Activated T-cell treated with anti-CD3 and anti-CD28 coated beads, Interleukin-2, amount 50 U/mL, for 24 hours (primary cell): ENCODE measurements around the gene MMP2.

ENCODE experiments used
- DNase-seq: peaks from one replicate; pipeline ENCODE4 v3.0.0-alpha.2; 2020
- H3K27ac Mint-ChIP-seq: 2 replicates; pipeline ENCODE4 v1.8.0; 2020; ENCODE audit warnings: mild to moderate bottlenecking, mixed read lengths
- H3K27me3 Mint-ChIP-seq: 2 replicates; pipeline ENCODE4 v1.8.0; 2020; ENCODE audit warnings: mixed read lengths
- H3K36me3 Mint-ChIP-seq: 2 replicates; pipeline ENCODE4 v1.8.0; 2020; ENCODE audit warnings: low read depth, mixed read lengths
- H3K4me1 Mint-ChIP-seq: 2 replicates; pipeline ENCODE4 v1.8.0; 2020; ENCODE audit warnings: low read depth, mixed read lengths
- H3K4me3 Mint-ChIP-seq: 2 replicates; pipeline ENCODE4 v1.8.0; 2020; ENCODE audit warnings: mild to moderate bottlenecking, moderate library complexity, mixed read lengths
- H3K9me3 Mint-ChIP-seq: 2 replicates; pipeline ENCODE4 v1.8.0; 2020; ENCODE audit warnings: mixed read lengths

Gene MMP2

DNA sequence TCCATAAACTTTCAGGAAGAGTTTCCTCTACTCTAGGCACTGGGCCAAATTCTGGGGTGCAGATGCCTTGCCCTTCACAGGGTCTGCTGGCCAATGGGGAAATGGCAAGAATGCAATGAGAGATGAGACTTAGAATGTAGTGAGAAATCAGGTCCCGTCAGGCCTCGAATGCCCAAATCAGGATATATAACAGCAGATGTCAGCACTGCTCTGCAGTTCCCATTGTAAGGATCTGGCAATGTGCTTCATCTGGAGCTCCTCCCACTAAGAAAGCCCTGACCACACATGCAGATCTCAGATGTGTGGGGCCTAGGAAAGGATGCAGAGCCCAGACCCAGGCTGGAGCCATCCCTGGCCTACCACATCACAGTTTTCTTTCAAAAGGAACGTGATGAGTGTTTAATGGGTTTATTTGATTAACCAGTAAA, 16.0 kb downstream of the MMP2 start:
- Mint-ChIP-seq H3K27ac (no peak overlapping the region), H3K4me1 (peaks cover 8% of the 10 kb centered on the region), H3K27me3 (peaks cover 11% of the 10 kb centered on the region), H3K36me3 (no peaks in the 10 kb centered on the region), H3K9me3 (no peaks in the 10 kb centered on the region), H3K4me3 (no peak overlapping the region)
- DNase-seq: no peak

DNA sequence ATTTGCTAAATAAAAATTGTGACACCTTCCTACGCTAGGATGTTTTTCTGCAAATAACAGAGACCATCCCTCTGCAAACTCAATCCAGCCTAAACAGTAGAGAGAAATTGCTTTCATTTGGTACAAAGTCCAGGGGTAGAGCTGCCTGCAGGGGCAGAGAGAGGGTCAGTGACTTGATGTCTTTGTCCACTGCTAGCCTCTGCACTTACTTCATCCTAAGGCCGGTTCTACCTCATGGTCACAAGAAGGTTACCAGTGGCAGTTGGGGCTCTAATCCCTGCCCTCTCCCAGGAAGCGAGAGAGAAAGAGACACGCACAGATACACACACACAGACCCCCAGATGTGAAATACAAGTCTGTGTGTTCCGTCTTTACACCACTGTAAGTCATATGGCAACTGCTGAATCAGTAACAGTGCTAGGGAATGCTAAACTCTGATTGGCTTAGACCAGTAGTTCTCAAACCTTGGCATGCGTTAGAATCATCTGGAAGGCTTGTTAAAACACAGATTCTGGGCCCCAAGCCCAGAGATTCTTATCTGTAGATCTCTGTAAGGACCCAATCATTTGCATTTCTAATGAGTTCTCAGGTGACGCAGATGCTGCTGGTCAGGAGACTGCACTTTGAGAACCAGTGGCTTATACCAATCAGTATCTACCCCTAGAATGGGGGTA, 16.8 kb downstream of the MMP2 start:
- Mint-ChIP-seq H3K36me3 (no peaks in the 10 kb centered on the region), H3K27me3 (peaks cover 11% of the 10 kb centered on the region), H3K4me1 (peaks cover 10% of the 10 kb centered on the region), H3K27ac (no peak overlapping the region), H3K4me3 (no peak overlapping the region), H3K9me3 (no peaks in the 10 kb centered on the region)
- no peak for DNase-seq

DNA sequence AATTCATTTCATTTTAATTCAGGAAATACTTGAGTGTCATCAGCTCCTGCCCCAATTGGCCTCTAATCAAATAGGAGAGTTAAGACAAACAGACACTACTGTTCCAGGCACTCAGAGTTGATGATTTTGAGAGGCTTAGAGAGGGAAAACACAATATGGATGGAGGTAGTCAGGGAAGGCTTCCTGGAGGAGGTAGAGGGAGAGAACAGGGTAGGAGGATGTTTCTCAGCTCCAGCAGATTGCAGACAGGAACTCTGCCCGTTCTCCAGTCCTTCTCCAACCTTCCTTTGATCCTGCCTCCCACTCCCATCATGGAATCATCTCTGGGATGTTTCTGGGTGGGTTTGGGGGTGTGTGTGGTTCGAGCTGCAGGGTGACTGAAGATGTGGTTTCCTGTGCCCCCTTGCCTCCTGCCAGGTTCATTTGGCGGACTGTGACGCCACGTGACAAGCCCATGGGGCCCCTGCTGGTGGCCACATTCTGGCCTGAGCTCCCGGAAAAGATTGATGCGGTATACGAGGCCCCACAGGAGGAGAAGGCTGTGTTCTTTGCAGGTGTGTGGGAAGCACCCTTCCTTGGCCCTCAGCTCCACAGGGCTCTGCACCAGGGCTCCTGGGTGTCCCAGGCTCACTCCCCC, 17.6 kb downstream of the MMP2 start:
- H3K27me3 Mint-ChIP-seq: peaks cover 15% of the 10 kb centered on the region
- no peak overlapping the region for H3K4me3 Mint-ChIP-seq
- no peaks in the 10 kb centered on the region for H3K9me3 Mint-ChIP-seq
- peaks cover 10% of the 10 kb centered on the region for H3K4me1 Mint-ChIP-seq
- DNase-seq: no peak
- no peak overlapping the region for H3K27ac Mint-ChIP-seq
- H3K36me3 Mint-ChIP-seq: no peaks in the 10 kb centered on the region

GRCh38 chr16:55497558-55497957, 18.6 kb downstream of the MMP2 start:
- H3K4me1 Mint-ChIP-seq: peaks cover 10% of the 10 kb centered on the region
- no peaks in the 10 kb centered on the region for H3K36me3 Mint-ChIP-seq
- no peaks in the 10 kb centered on the region for H3K9me3 Mint-ChIP-seq
- H3K27ac Mint-ChIP-seq: no peak overlapping the region
- peaks cover 15% of the 10 kb centered on the region for H3K27me3 Mint-ChIP-seq
- H3K4me3 Mint-ChIP-seq: no peak overlapping the region
- DNase-seq: no peak

DNA sequence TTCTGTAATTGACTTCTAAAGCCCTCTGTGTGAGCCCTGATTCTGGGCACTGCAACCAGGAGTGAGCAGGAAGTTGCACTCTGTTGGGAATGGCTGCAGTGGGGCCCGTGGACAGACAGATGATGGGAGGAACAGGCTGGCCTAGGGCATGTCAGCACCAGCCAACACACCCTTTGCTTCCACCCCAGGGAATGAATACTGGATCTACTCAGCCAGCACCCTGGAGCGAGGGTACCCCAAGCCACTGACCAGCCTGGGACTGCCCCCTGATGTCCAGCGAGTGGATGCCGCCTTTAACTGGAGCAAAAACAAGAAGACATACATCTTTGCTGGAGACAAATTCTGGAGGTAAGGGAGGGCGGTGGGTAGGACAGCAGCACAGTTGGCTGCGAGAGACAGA, 19.1 kb downstream of the MMP2 start:
- DNase-seq: no peak
- no peaks in the 10 kb centered on the region for H3K9me3 Mint-ChIP-seq
- H3K36me3 Mint-ChIP-seq: no peaks in the 10 kb centered on the region
- peaks cover 15% of the 10 kb centered on the region for H3K27me3 Mint-ChIP-seq
- H3K4me3 Mint-ChIP-seq: no peak overlapping the region
- peaks cover 10% of the 10 kb centered on the region for H3K4me1 Mint-ChIP-seq
- H3K27ac Mint-ChIP-seq: no peak overlapping the region

- Mint-ChIP-seq H3K27ac (no peak overlapping the region), H3K27me3 (peaks cover 15% of the 10 kb centered on the region), H3K4me1 (peaks cover 10% of the 10 kb centered on the region), H3K36me3 (no peaks in the 10 kb centered on the region), H3K4me3 (no peak overlapping the region), H3K9me3 (no peaks in the 10 kb centered on the region)
- DNase-seq: no peak
Observed at GRCh38 chr16:55499281-55499680, 20.3 kb downstream of the MMP2 start.

- Mint-ChIP-seq H3K27me3 (peaks cover 15% of the 10 kb centered on the region), H3K27ac (no peak overlapping the region), H3K4me1 (peaks cover 10% of the 10 kb centered on the region), H3K4me3 (no peak overlapping the region), H3K36me3 (no peaks in the 10 kb centered on the region), H3K9me3 (no peaks in the 10 kb centered on the region)
- DNase-seq: no peak
Observed at GRCh38 chr16:55499951-55500529, 21.0 kb downstream of the MMP2 start.

DNA sequence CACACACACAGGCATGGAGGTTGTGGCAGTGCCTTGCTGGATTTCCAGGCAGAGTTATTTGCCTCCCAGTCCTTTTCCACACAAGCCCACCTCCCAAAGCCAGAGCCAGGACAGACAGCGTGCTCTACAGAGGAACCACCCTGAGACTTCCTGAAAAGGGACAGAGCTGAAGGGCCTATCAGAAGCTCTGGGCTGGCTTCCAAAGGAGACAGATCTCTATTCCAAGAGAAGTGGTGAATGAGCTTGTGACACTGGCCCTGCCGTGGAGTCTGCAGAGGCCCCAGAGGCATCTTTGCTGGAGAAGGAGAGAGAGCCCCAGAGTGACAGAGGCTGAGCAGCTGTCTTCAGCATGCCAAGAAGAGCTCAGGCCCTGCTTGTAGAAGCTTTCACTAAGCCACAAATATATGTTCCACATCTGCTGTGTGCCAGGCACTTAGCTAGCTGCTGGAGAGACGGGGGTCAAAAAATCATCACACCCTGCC, 21.6 kb downstream of the MMP2 start:
- H3K36me3 Mint-ChIP-seq: no peaks in the 10 kb centered on the region
- peaks cover 10% of the 10 kb centered on the region for H3K4me1 Mint-ChIP-seq
- H3K4me3 Mint-ChIP-seq: no peak overlapping the region
- H3K27ac Mint-ChIP-seq: no peak overlapping the region
- peaks cover 15% of the 10 kb centered on the region for H3K27me3 Mint-ChIP-seq
- no peaks in the 10 kb centered on the region for H3K9me3 Mint-ChIP-seq
- DNase-seq: no peak

GRCh38 chr16:55501549-55502322, 22.7 kb downstream of the MMP2 start:
- Mint-ChIP-seq H3K27ac (no peak overlapping the region), H3K9me3 (no peaks in the 10 kb centered on the region), H3K4me3 (no peak overlapping the region), H3K27me3 (peaks cover 19% of the 10 kb centered on the region), H3K36me3 (no peaks in the 10 kb centered on the region), H3K4me1 (peaks cover 10% of the 10 kb centered on the region)
- DNase-seq: no peak

GRCh38 chr16:55502801-55503366, 23.9 kb downstream of the MMP2 start:
- H3K9me3 Mint-ChIP-seq: no peaks in the 10 kb centered on the region
- H3K4me3 Mint-ChIP-seq: no peak overlapping the region
- no peaks in the 10 kb centered on the region for H3K36me3 Mint-ChIP-seq
- no peak for DNase-seq
- H3K27me3 Mint-ChIP-seq: peaks cover 26% of the 10 kb centered on the region
- H3K4me1 Mint-ChIP-seq: peaks cover 10% of the 10 kb centered on the region
- no peak overlapping the region for H3K27ac Mint-ChIP-seq

GRCh38 chr16:55503726-55504550, 24.9 kb downstream of the MMP2 start:
- peaks cover 13% of the 10 kb centered on the region for H3K4me1 Mint-ChIP-seq
- no peak overlapping the region for H3K4me3 Mint-ChIP-seq
- DNase-seq: no peak
- H3K36me3 Mint-ChIP-seq: no peaks in the 10 kb centered on the region
- no peak overlapping the region for H3K27ac Mint-ChIP-seq
- H3K9me3 Mint-ChIP-seq: no peaks in the 10 kb centered on the region
- H3K27me3 Mint-ChIP-seq: peaks cover 30% of the 10 kb centered on the region

DNA sequence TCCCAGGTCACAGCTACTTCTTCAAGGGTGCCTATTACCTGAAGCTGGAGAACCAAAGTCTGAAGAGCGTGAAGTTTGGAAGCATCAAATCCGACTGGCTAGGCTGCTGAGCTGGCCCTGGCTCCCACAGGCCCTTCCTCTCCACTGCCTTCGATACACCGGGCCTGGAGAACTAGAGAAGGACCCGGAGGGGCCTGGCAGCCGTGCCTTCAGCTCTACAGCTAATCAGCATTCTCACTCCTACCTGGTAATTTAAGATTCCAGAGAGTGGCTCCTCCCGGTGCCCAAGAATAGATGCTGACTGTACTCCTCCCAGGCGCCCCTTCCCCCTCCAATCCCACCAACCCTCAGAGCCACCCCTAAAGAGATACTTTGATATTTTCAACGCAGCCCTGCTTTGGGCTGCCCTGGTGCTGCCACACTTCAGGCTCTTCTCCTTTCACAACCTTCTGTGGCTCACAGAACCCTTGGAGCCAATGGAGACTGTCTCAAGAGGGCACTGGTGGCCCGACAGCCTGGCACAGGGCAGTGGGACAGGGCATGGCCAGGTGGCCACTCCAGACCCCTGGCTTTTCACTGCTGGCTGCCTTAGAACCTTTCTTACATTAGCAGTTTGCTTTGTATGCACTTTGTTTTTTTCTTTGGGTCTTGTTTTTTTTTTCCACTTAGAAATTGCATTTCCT, 26.5 kb downstream of the MMP2 start:
- Mint-ChIP-seq H3K4me1 (peaks cover 7% of the 10 kb centered on the region), H3K9me3 (no peaks in the 10 kb centered on the region), H3K27ac (no peak overlapping the region)

DNA sequence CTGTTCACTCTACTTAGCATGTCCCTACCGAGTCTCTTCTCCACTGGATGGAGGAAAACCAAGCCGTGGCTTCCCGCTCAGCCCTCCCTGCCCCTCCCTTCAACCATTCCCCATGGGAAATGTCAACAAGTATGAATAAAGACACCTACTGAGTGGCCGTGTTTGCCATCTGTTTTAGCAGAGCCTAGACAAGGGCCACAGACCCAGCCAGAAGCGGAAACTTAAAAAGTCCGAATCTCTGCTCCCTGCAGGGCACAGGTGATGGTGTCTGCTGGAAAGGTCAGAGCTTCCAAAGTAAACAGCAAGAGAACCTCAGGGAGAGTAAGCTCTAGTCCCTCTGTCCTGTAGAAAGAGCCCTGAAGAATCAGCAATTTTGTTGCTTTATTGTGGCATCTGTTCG, 27.1 kb downstream of the MMP2 start:
- no peak overlapping the region for H3K27ac Mint-ChIP-seq
- peaks cover 7% of the 10 kb centered on the region for H3K4me1 Mint-ChIP-seq
- DNase-seq: no peak
- H3K9me3 Mint-ChIP-seq: no peaks in the 10 kb centered on the region
- H3K4me3 Mint-ChIP-seq: no peak overlapping the region
- H3K36me3 Mint-ChIP-seq: no peaks in the 10 kb centered on the region
- peaks cover 46% of the 10 kb centered on the region for H3K27me3 Mint-ChIP-seq

More for the DNA sequence above, 26.5 kb downstream of the MMP2 start:
- Mint-ChIP-seq H3K36me3 (no peaks in the 10 kb centered on the region), H3K27me3 (peaks cover 45% of the 10 kb centered on the region), H3K4me3 (no peak overlapping the region)
- DNase-seq: no peak
